ENCODE measurements around the gene BSPRY. TPM values are rescaled to one million over a fixed set of nuclear protein-coding genes. Genes with fewer than 3 reads are reported as not detected.

Gene BSPRY
- total and polyA plus RNA-seq, 7 donors: 0.03 TPM; not detected in 5

DNA sequence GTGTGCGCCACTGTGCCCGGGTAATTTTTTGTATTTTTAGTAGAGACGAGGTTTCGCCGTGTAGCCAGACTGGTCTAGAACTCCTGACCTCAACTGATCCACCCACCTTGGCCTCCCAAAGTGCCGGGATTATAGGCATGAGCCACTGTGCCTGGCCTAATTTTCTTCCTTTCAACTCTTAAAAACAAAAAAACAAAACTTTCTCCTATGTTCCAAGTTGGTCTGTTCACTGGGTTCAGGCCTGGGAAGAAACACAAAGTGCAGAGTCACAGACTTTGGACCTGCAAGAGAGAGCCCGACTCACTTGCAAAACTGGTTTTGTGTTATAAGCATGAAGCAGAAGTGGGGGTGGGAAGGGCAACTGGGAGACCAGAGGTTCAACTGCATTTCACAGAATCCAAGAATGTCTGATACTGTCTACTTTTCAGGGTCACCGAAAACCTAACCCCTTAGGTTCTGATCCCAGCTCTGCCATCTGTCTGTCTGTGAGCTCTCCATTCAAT, 32.6 kb downstream of the BSPRY start:
- WGBS, 3 donors: 80 to 87% (median 81%) methylated on average over 8 of the region's 8 CpGs
- Histone ChIP-seq H3K4me1 (no peaks in the 10 kb centered on the region), H3K4me3 (no peak overlapping the region), H3K9me3 (no peaks in the 10 kb centered on the region), H3K27ac (no peak overlapping the region), H3K27me3 (ENCODE audit: insufficient read depth in 3 of 3, low read length in 2 of 3) (no peaks in the 10 kb centered on the region), H3K36me3 (ENCODE audit: insufficient read depth in 1 of 2, low read depth in 1 of 2) (peaks cover 0 to under 1% of the 10 kb centered on the region in 2 donors)
- TF ChIP-seq CTCF (IDR thresholded peaks at IDR 0.05): no peak
- DNase-seq (no peak), ATAC-seq (no peak)
- intact Hi-C loops (cut with DNase I): no loop called here

DNA sequence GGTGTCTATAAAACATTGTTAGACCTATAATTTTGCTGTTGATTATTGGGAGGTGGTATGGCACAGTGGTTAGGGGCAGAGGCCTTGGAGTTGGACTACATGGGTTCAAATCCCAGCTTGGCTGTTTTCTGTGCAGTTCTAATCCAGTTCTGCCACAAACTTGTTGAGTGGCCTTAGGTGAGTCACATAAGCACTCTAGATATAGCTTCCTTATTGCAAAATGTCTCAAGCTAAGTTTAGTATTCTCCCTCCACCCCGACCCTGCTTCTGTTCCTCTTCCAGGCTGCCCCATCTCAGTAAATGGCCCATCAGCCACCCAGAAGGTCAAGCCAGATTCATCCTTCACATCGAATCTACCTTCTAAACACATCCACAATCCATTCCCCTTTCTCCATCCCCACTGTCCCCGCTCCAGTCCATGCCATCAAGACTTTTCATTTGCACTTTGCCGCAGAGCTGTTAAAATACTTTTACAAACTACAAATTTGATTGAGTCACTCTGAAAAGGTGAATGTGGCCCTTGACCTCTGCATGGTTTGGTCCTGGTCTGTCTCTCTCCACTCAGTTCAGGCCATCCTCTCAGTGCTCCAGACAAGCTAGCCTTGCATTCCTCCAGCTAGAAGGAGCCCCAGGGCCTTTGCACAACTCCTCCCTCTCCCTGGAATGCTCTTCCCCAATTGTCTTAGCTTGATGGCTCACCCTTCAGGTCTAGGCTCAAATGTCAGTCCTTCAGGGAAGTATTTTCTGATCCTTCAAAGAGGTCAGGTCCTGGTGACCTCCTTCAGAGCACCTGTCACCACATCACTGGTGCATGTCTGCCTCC, 37.4 kb downstream of the BSPRY start:
- intact Hi-C loops (cut with DNase I): no loop called here
- ATAC-seq: peak in 3 of 4 donors; percentile 6 to 70 (median 46)
- H3K36me3 ChIP-seq (ENCODE audit: insufficient read depth in 1 of 2, low read depth in 1 of 2): peaks cover 14 to 47% of the 10 kb centered on the region in 2 donors

DNA sequence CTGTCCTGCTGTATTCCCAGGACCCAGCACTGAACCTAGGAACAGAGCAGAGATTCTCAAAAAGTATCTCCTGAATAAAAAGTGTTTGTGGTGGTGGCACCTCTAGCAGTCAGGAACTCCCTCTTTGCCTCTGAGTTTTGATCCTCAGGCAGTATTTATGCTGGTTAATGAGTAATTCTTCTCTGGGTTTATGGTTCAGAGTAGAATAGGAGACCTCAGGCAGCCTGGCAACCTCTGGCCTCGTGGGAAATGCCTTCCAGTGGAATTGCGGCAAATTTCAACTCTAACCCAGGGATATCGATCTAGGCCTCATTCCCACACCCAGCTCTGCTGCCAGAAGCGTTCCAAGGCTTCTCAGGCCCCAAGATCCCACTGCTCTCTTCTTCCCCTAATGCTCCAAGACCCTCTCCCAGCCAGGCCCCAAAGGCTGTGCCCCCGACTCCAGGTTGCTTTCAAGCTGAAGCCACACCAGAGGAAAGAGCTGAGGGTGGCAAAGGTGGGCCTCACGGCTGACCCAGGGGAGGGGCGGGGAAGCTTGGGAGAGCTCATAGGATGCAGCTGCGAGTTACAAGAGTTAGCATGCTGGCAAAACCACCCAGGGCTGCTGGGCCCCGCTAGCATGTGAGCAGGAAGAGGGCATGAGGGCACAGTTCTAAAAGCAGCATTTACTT, 38.4 kb downstream of the BSPRY start:
- no peak for TF ChIP-seq CTCF (IDR thresholded peaks at IDR 0.05)
- Histone ChIP-seq H3K27me3 (ENCODE audit: insufficient read depth in 3 of 3, low read length in 2 of 3) (no peaks in the 10 kb centered on the region), H3K36me3 (ENCODE audit: insufficient read depth in 1 of 2, low read depth in 1 of 2) (peaks cover 14 to 56% of the 10 kb centered on the region in 2 donors), H3K4me3 (no peak overlapping the region), H3K4me1 (no peaks in the 10 kb centered on the region), H3K9me3 (no peaks in the 10 kb centered on the region), H3K27ac (no peak overlapping the region)
- no peak for ATAC-seq
- DNase-seq: no peak
- 86 to 89% (median 88%) methylated on average over 9 of the region's 9 CpGs for WGBS, 3 donors
- intact Hi-C loops (cut with DNase I): no loop called here

More for the DNA sequence above, 37.4 kb downstream of the BSPRY start:
- no peak overlapping the region for H3K4me3 ChIP-seq
- no peaks in the 10 kb centered on the region for H3K27me3 ChIP-seq (ENCODE audit: insufficient read depth in 3 of 3, low read length in 2 of 3)
- no peak overlapping the region for H3K27ac ChIP-seq
- DNase-seq: no peak
- no peak for TF ChIP-seq CTCF (IDR thresholded peaks at IDR 0.05)
- no peaks in the 10 kb centered on the region for H3K9me3 ChIP-seq
- 87 to 92% (median 90%) methylated on average over 4 of the region's 4 CpGs for WGBS, 3 donors
- no peaks in the 10 kb centered on the region for H3K4me1 ChIP-seq

GRCh38 chr9:113388833-113389232, 39.5 kb downstream of the BSPRY start:
- Histone ChIP-seq H3K9me3 (no peaks in the 10 kb centered on the region), H3K27ac (no peak overlapping the region), H3K36me3 (ENCODE audit: insufficient read depth in 1 of 2, low read depth in 1 of 2) (peaks cover 14 to 67% of the 10 kb centered on the region in 2 donors), H3K4me3 (no peak overlapping the region), H3K4me1 (no peaks in the 10 kb centered on the region), H3K27me3 (ENCODE audit: insufficient read depth in 3 of 3, low read length in 2 of 3) (no peaks in the 10 kb centered on the region)
- no peak for ATAC-seq
- 84 to 93% (median 88%) methylated on average over 13 of the region's 13 CpGs for WGBS, 3 donors
- intact Hi-C loops (cut with DNase I): no loop called here
- no peak for DNase-seq
- no peak for TF ChIP-seq CTCF (IDR thresholded peaks at IDR 0.05)
